ENCODE measurements around the gene RFPL3. TPM values are rescaled to one million over a fixed set of nuclear protein-coding genes. Genes with fewer than 3 reads are reported as not detected.

RFPL3 gene
- total and polyA plus RNA-seq, 2 experiments from 2014 or later = not detected

- no peak for ATAC-seq
Observed at GRCh38 chr22:32404021-32404420, 46.4 kb downstream of the RFPL3 start.

GRCh38 chr22:32407312-32407711 is 49.6 kb downstream of the RFPL3 start:
- no peak for ATAC-seq
- H3K27ac Mint-ChIP-seq = no peak overlapping the region
- DNase-seq (ENCODE audit: low spot score) = no peak
- peaks cover 6% of the 10 kb centered on the region; the same call in 1 of the 2 replicates for H3K4me1 ChIP-seq (ENCODE audit: insufficient read depth)
- no peak overlapping the region for H3K4me3 Mint-ChIP-seq
- peaks cover 6% of the 10 kb centered on the region for H3K4me1 Mint-ChIP-seq
- H2AFZ ChIP-seq = no peak overlapping the region
- H3K79me2 ChIP-seq (replicated peaks; ENCODE audit: insufficient read depth) = peaks cover 39% of the 10 kb centered on the region
- H3K9me3 Mint-ChIP-seq = no peaks in the 10 kb centered on the region; the same call in 2 of the 3 replicates
- no peaks in the 10 kb centered on the region for H3K27me3 ChIP-seq (ENCODE audit: insufficient read depth)
- peaks cover 23% of the 10 kb centered on the region; the same call in 1 of the 2 replicates for H4K20me1 ChIP-seq (replicated peaks; ENCODE audit: insufficient read depth)
- no peak overlapping the region for H3K4me2 ChIP-seq
- H3K27ac ChIP-seq (ENCODE audit: low read depth) = no peak overlapping the region
- no peak overlapping the region for H3K4me3 ChIP-seq
- peaks cover 39% of the 10 kb centered on the region for H3K36me3 ChIP-seq (ENCODE audit: insufficient read depth)
- H3K9me2 ChIP-seq (ENCODE audit: insufficient read depth) = no peaks in the 10 kb centered on the region
- peaks cover 54% of the 10 kb centered on the region for H3K36me3 Mint-ChIP-seq (ENCODE audit: low read depth)
- H3K27me3 Mint-ChIP-seq (ENCODE audit: insufficient read depth, low read depth, poor library complexity) = peaks cover 3% of the 10 kb centered on the region
- no peaks in the 10 kb centered on the region for H3F3A ChIP-seq (replicated peaks; ENCODE audit: low read depth)
- TF ChIP-seq STAT1 (IDR thresholded peaks at IDR 0.05; ENCODE audit: unreplicated experiment) = no peak
- no peak for TF ChIP-seq EZH2 (IDR thresholded peaks at IDR 0.05; ENCODE audit: low read depth, unreplicated experiment)
- no peak for TF ChIP-seq ZNF114 (CRISPR knock-in tag; IDR thresholded peaks at IDR 0.05)
- TF ChIP-seq ZNF331 (CRISPR knock-in tag; IDR thresholded peaks at IDR 0.05; ENCODE audit: low read depth) = no peak
- TF ChIP-seq ZNF462 (CRISPR knock-in tag; IDR thresholded peaks at IDR 0.05) = no peak
- no peak for TF ChIP-seq ETS1 (IDR thresholded peaks at IDR 0.05)
- no peak for TF ChIP-seq NANOG (IDR thresholded peaks at IDR 0.05; ENCODE audit: borderline replicate concordance)

More at GRCh38 chr22:32404021-32404420, 46.4 kb downstream of the RFPL3 start:
- Mint-ChIP-seq H3K9me3 (no peaks in the 10 kb centered on the region), H3K36me3 (ENCODE audit: low read depth) (peaks cover 75% of the 10 kb centered on the region), H3K27me3 (ENCODE audit: insufficient read depth, low read depth, poor library complexity) (no peaks in the 10 kb centered on the region), H3K27ac (no peak overlapping the region), H3K4me3 (no peak overlapping the region), H3K4me1 (no peaks in the 10 kb centered on the region)
- Histone ChIP-seq H3K27me3 (ENCODE audit: insufficient read depth) (no peaks in the 10 kb centered on the region), H2AFZ (no peak overlapping the region), H3K9me2 (ENCODE audit: insufficient read depth) (no peaks in the 10 kb centered on the region), H4K20me1 (replicated peaks; ENCODE audit: insufficient read depth) (peaks cover 17% of the 10 kb centered on the region; the same call in 1 of the 2 replicates), H3F3A (replicated peaks; ENCODE audit: low read depth) (no peaks in the 10 kb centered on the region), H3K4me1 (ENCODE audit: insufficient read depth) (no peaks in the 10 kb centered on the region), H3K36me3 (ENCODE audit: insufficient read depth) (peaks cover 65% of the 10 kb centered on the region), H3K4me3 (no peak overlapping the region), H3K4me2 (no peak overlapping the region), H3K79me2 (replicated peaks; ENCODE audit: insufficient read depth) (peaks cover 10% of the 10 kb centered on the region; the same call in 1 of the 2 replicates), H3K27ac (ENCODE audit: low read depth) (no peak overlapping the region)
- DNase-seq (ENCODE audit: low spot score) = no peak
- no peak for TF ChIP-seq CTCF (conservative IDR thresholded peaks at IDR 0.05; ENCODE audit: low read depth in 2 of 2)

Measured in GM23338 (cell line).